HuH-7 (cell line): ENCODE measurements around the gene FGF14.
"Not testable (repeated sequence)": the region's sequence is repeated elsewhere in the genome, so short reads cannot be mapped to it uniquely, and the experiment has no call there.

Experiments
- DNase-seq: peaks from one replicate; pipeline ENCODE4 v3.0.0; 2011; ENCODE audit warnings: low spot score

The FGF14 gene

GRCh38 chr13:102040812-102041211, 361.0 kb downstream of the FGF14 start:
- no peak for DNase-seq

GRCh38 chr13:102039264-102039663, 362.6 kb downstream of the FGF14 start:
- DNase-seq, result no peak

GRCh38 chr13:102038787-102039186, 363.1 kb downstream of the FGF14 start:
- no peak for DNase-seq

GRCh38 chr13:102035969-102036368, 365.9 kb downstream of the FGF14 start:
- DNase-seq, result no peak

DNA sequence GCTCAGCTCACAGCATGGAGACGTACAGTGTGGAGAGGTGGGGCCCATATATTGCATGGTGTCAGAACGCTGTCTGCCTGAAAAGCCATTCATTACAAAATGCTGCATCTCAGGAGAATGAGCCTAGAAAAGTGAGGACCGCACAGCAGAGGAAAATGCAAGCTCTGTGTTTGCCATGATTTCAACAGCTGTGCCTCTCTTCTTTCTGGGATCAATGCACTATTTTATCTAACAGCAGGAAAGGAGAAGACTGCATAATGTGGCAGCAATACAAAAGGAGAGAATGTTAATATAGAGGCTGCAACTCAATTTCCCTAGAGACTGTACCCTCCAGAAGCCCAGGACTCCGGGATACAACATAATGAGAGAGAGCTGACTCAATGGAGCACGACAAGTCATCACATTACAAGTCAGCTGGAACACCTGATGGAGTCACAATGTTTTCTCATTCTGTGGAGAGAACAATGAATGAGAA, 368.0 kb downstream of the FGF14 start:
- DNase-seq, result no peak

- no peak for DNase-seq
Measured at GRCh38 chr13:102033386-102033785, 368.5 kb downstream of the FGF14 start.

GRCh38 chr13:102028868-102029267, 373.0 kb downstream of the FGF14 start:
- no peak for DNase-seq

DNA sequence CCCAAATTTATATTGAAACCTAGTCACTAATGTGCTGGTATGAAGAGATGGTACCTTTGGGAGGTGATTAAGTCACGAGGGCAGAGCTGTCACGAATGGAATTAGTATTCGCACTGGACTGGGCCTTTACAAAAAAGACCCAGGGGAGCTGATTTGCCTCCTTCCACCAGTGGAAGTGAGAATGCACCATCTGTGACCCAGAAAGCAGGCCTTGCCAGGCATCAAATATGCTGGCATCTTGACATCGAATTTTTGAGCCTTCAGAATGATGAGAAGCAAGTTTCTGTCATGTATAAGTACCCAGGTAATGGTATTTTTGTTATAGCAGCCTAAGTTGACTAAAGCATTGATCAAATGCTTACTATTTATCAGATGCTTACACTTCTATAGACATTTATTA, 373.6 kb downstream of the FGF14 start:
- DNase-seq, result no peak

- DNase-seq, result no peak
Measured at GRCh38 chr13:102021777-102022176, 380.1 kb downstream of the FGF14 start.

- no peak for DNase-seq
Measured at GRCh38 chr13:102020611-102021216, 381.1 kb downstream of the FGF14 start.

GRCh38 chr13:102018716-102019115, 383.1 kb downstream of the FGF14 start:
- no peak for DNase-seq

DNA sequence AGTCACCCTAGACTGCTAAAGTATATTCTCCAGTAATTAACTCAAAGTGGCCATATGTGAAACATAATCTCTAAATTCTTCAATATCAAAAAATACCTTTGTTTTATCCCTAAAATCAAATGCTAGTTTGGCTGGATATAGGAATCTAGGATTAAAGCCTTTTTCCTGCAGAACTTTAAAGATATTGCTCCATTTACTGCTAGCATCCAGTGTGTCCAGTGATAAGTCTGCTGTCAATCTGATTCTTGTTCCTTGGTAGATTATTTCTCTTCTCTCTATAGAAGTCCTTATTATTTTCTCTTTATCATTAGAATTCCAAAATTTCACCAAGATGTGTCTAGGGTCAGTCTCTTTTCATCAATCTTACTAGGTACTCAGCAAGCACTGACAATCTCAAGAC, 384.6 kb downstream of the FGF14 start:
- no peak for DNase-seq

- no peak for DNase-seq
Measured at GRCh38 chr13:102012299-102013293, 389.3 kb downstream of the FGF14 start.

DNA sequence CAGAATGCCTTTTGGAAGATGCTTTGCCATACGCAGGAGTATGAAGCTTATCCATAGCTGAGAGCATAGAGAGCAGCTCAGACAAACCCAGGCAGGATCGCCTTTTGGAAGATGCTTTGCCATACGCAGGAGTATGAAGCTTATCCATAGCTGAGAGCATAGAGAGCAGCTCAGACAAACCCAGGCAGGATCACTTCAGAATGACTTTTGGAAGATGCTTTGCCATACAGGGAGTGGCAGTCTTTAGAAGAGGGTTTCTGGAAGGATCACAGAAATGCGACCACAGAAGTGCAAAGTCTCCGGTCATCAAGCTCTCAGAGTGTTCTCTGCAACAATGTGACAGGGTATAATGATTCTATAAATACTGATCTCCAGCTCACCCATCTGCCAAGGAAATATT, 390.4 kb downstream of the FGF14 start:
- not testable (repeated sequence) for DNase-seq

DNA sequence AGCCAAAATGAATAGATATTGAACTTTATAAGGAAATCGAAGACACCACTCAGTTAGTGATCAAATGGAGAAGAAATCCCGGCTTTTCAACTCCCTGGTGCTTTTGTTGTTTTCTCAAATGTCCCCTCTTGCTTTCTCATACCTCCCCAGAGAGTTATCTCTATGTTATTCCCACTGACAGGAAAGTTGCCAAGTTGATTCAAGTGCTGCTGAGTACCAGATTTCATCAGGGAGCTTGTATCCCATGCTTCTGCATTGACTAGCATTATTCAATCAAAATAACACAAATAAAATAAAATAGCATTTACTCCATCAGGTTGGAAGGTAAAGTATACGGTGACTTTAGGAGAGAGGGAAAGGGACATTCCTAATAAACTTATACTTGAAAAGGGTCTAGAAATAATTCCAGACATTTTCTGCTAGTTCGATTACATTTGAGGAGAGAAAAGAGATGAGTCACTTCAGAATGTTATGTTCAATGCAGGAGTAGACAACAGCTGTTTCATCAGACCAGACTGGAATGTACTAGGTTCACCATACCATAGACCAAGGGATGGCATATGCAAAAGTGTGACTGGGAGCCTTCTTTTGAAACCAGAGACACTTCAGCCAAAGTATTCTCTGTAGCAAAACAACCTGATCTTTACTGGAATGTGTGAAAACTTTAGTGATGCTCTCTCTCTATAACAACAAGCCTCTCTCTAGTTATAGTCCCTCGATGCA, 397.8 kb downstream of the FGF14 start:
- no peak for DNase-seq

- DNase-seq, result no peak
Measured at GRCh38 chr13:102002287-102002686, 399.6 kb downstream of the FGF14 start.

GRCh38 chr13:102000764-102001163, 401.1 kb downstream of the FGF14 start:
- DNase-seq, result no peak

- DNase-seq, result no peak
Measured at GRCh38 chr13:101998129-101998528, 403.7 kb downstream of the FGF14 start.

- no peak for DNase-seq
Measured at GRCh38 chr13:101996954-101997353, 404.9 kb downstream of the FGF14 start.

DNA sequence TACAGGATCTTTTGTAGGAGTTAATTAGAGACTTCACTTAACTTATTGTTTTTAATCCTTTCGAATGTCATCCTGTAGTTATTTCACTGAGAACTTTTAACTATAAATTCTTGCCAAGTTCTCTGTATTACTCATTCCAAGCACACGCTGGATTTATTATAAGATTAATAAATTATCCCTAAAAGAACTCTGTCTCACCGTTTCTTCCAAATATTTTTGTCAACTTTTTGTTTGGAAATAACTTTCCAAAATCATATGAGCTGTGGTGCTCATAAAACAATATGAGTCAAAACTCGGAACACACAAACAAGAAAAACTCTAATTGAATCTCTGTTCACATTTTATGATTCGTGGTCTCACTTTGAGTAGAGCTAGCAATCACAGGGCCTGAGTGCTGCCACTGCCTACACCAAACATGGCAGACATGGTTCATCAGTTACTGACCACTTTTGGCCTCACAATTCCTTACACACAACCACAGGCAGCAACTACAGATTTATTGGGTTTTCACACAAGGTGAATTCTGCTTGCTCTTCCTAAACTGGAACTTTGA, 412.0 kb downstream of the FGF14 start:
- no peak for DNase-seq

- DNase-seq, result no peak
Measured at GRCh38 chr13:101988140-101988539, 413.7 kb downstream of the FGF14 start.

- no peak for DNase-seq
Measured at GRCh38 chr13:101986316-101986715, 415.5 kb downstream of the FGF14 start.
